ENCODE measurements around the gene EGFR.

GRCh38 chr7:55231736-55232280 is 213.0 kb downstream of the EGFR start:
- TF ChIP-seq CTCF (conservative IDR thresholded peaks at IDR 0.05; ENCODE audit: low read depth, low read length) (no peak), EZH2phosphoT487 (IDR thresholded peaks at IDR 0.05; ENCODE audit: borderline replicate concordance, low read length) (no peak), EZH2 (IDR thresholded peaks at IDR 0.05; ENCODE audit: low read length, unreplicated experiment) (no peak)
